ENCODE data around the gene ARHGAP32. TPM values are rescaled to one million over a fixed set of nuclear protein-coding genes. Genes with fewer than 3 reads are reported as not detected.
A peak's percentile ranks its signal among the peaks of the same experiment; 100 is the strongest.

ARHGAP32 gene
- total and polyA plus RNA-seq, 11 donors, result 2.1 to 9.5 (median 4.8) TPM

GRCh38 chr11:128915149-128915521 lies 277.0 kb downstream of the ARHGAP32 start:
- Histone ChIP-seq H3K27ac (peak overlapping the region in 4 of 12 donors; percentile 16 to 63 (median 32)), H3K36me3 (no peaks in the 10 kb centered on the region), H3K4me1 (peaks cover 0 to 11% (median 0%) of the 10 kb centered on the region in 12 donors), H3K27me3 (no peaks in the 10 kb centered on the region), H3K9me3 (no peaks in the 10 kb centered on the region), H3K4me3 (no peak overlapping the region)
- WGBS, 4 donors, result 23 to 34% (median 33%) methylated on average over 6 of the region's 6 CpGs
- TF ChIP-seq POLR2A (IDR thresholded peaks at IDR 0.05) (no peak), CTCF (IDR thresholded peaks at IDR 0.05) (no peak)
- intact Hi-C loops (cut with DNase I), result loop anchor here in 1 of 10 donors (5.0 kb wide), 1 partner anchor 42 kb away; no protein-coding TSS in a partner anchor
- DNase-seq (no peak), ATAC-seq (peak; percentile 70 to 88 (median 74))

Other genes with a start within 250 kb of the ARHGAP32 start
- gene TP53AIP1, start 249.5 kb downstream of the ARHGAP32 start, total RNA-seq, result not detected
- gene TP53AIP1, start 249.5 kb downstream of the ARHGAP32 start, polyA plus RNA-seq, result under 1 TPM in 1 of 2 donors, not detected in 1; 0.01 TPM
- gene BARX2, start 183.5 kb upstream of the ARHGAP32 start, total RNA-seq, result under 1 TPM in 2 of 9 donors, not detected in 7; 0.12 to 0.72 TPM
- under 1 TPM in 1 of 2 donors, not detected in 1; 0.03 TPM for gene BARX2, start 183.5 kb upstream of the ARHGAP32 start, polyA plus RNA-seq

Data from heart left ventricle (tissue), 16 donors.